ENCODE data around the gene CENPU.

- no peak for TF ChIP-seq EZH2 (conservative IDR thresholded peaks at IDR 0.05; ENCODE audit: low read depth, low read length)
- TF ChIP-seq, protein P1, sequence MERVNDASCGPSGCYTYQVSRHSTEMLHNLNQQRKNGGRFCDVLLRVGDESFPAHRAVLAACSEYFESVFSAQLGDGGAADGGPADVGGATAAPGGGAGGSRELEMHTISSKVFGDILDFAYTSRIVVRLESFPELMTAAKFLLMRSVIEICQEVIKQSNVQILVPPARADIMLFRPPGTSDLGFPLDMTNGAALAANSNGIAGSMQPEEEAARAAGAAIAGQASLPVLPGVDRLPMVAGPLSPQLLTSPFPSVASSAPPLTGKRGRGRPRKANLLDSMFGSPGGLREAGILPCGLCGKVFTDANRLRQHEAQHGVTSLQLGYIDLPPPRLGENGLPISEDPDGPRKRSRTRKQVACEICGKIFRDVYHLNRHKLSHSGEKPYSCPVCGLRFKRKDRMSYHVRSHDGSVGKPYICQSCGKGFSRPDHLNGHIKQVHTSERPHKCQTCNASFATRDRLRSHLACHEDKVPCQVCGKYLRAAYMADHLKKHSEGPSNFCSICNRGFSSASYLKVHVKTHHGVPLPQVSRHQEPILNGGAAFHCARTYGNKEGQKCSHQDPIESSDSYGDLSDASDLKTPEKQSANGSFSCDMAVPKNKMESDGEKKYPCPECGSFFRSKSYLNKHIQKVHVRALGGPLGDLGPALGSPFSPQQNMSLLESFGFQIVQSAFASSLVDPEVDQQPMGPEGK (CRISPR knock-in tag; IDR thresholded peaks at IDR 0.05), result no peak
Observed at GRCh38 chr4:184763150-184763780, 29.4 kb upstream of the CENPU start.
